Duodenal mucosa (tissue), 2 donors: ENCODE results near the gene NAV3.

ENCODE experiments used
- H3K27ac ChIP-seq: one replicate; pipeline ENCODE4 v1.7.0; 2013; ENCODE audit warnings: low read depth, low read length
- H3K27me3 ChIP-seq, 2 donors: one replicate each; pipeline ENCODE4 v1.7.0; 2013; ENCODE audit warnings: low read length in 2 of 2, control low read depth in 1 of 2; ENCODE audit not compliant: insufficient read depth in 2 of 2, control insufficient read depth in 1 of 2
- H3K36me3 ChIP-seq, 2 donors: one replicate each; pipeline ENCODE4 v1.7.0; 2013; ENCODE audit warnings: low read length in 2 of 2, control low read depth in 1 of 2; ENCODE audit not compliant: insufficient read depth in 2 of 2, control insufficient read depth in 1 of 2
- H3K4me1 ChIP-seq, 2 donors: one replicate each; pipeline ENCODE4 v1.7.0; 2013; ENCODE audit warnings: low read length in 2 of 2, control low read depth in 1 of 2; ENCODE audit not compliant: insufficient read depth in 2 of 2, control insufficient read depth in 1 of 2
- H3K4me3 ChIP-seq, 2 donors: one replicate each; pipeline ENCODE4 v1.7.0; 2013; ENCODE audit warnings: low read length in 2 of 2, low read depth in 1 of 2
- H3K9ac ChIP-seq, 2 donors: one replicate each; pipeline ENCODE4 v1.7.0; 2013; ENCODE audit warnings: low read length in 2 of 2, low read depth in 1 of 2
- H3K9me3 ChIP-seq, 2 donors: one replicate each; pipeline ENCODE4 v1.7.0; 2013; ENCODE audit warnings: low read length in 2 of 2, control low read depth in 1 of 2; ENCODE audit not compliant: control insufficient read depth in 1 of 2

Gene NAV3

GRCh38 chr12:78156751-78157150 is 326.1 kb downstream of the NAV3 start:
- Histone ChIP-seq H3K36me3 (no peaks in the 10 kb centered on the region), H3K27ac (no peak overlapping the region), H3K27me3 (no peaks in the 10 kb centered on the region), H3K4me3 (no peak overlapping the region), H3K9me3 (no peaks in the 10 kb centered on the region), H3K9ac (no peak overlapping the region), H3K4me1 (no peaks in the 10 kb centered on the region)

GRCh38 chr12:78157199-78157598 is 326.5 kb downstream of the NAV3 start:
- no peak overlapping the region for H3K4me3 ChIP-seq
- H3K27me3 ChIP-seq, result no peaks in the 10 kb centered on the region
- H3K36me3 ChIP-seq, result no peaks in the 10 kb centered on the region
- no peaks in the 10 kb centered on the region for H3K4me1 ChIP-seq
- no peak overlapping the region for H3K9ac ChIP-seq
- H3K9me3 ChIP-seq, result no peaks in the 10 kb centered on the region
- no peak overlapping the region for H3K27ac ChIP-seq

GRCh38 chr12:78164154-78164553 is 333.5 kb downstream of the NAV3 start:
- Histone ChIP-seq H3K36me3 (no peaks in the 10 kb centered on the region), H3K9ac (no peak overlapping the region), H3K27me3 (no peaks in the 10 kb centered on the region), H3K9me3 (no peaks in the 10 kb centered on the region), H3K27ac (no peak overlapping the region), H3K4me1 (no peaks in the 10 kb centered on the region), H3K4me3 (no peak overlapping the region)

DNA sequence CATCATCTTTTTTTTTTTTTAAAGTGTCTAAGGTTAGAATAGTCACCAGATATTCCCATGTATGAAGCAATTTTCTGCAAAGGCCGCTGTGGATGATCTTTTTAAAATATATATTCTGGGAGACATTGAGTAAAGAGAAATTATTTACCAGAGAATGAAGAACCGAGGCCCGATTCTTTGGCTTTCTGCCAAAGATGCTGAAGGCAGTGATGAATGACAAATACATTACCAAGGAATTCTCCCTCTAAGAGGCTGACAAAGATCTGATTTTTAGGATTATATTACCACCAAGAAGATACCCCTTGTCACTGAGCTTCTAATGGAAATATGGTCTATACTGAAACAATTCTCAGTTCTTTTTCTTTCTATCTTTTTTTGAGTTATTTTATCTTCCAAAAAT is 336.8 kb downstream of the NAV3 start:
- no peaks in the 10 kb centered on the region for H3K27me3 ChIP-seq
- no peaks in the 10 kb centered on the region for H3K9me3 ChIP-seq
- no peak overlapping the region for H3K27ac ChIP-seq
- H3K36me3 ChIP-seq, result no peaks in the 10 kb centered on the region
- H3K4me3 ChIP-seq, result no peak overlapping the region
- H3K9ac ChIP-seq, result no peak overlapping the region
- no peaks in the 10 kb centered on the region for H3K4me1 ChIP-seq

DNA sequence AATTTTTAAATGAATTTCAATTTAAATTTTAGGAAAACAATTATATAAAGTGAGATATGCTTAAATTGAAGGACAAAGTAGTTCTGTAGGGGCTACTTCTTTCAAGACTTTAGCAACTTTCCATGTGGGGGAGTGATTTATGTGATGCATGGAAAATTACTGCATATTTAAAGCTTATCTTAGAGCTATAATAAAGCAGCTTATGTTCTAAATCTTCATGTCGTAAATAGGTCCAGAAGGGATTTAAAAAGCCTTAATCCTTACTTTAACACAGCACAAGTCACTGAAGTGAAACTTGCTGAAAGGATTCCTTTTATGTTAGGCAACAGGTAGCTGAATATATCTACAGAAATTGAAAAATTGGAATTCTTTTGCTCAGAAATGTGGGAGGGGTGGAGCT is 340.4 kb downstream of the NAV3 start:
- Histone ChIP-seq H3K9ac (no peak overlapping the region), H3K36me3 (no peaks in the 10 kb centered on the region), H3K4me3 (no peak overlapping the region), H3K9me3 (no peaks in the 10 kb centered on the region), H3K27me3 (no peaks in the 10 kb centered on the region), H3K27ac (no peak overlapping the region), H3K4me1 (no peaks in the 10 kb centered on the region)

DNA sequence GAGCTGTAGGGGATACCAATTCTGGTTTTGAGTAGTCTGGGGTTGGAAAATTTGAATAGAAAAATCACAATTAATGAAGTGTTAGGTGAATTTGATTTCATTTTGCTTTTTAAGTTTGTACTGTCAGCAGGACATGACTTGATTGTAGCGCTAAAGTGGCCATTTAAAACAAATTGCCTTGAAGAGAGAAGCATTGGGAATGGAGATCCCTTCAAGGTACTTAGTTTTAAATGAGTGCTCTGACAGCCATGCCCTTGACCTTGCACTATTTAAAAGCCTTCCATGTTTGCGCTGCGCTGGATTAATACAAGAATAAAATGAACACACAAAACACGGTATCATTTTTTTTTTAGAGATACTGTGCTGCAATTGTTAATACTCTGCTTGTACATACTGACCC is 345.9 kb downstream of the NAV3 start:
- Histone ChIP-seq H3K4me3 (no peak overlapping the region), H3K9ac (no peak overlapping the region), H3K27ac (no peak overlapping the region), H3K27me3 (no peaks in the 10 kb centered on the region), H3K9me3 (no peaks in the 10 kb centered on the region), H3K36me3 (no peaks in the 10 kb centered on the region), H3K4me1 (no peaks in the 10 kb centered on the region)

DNA sequence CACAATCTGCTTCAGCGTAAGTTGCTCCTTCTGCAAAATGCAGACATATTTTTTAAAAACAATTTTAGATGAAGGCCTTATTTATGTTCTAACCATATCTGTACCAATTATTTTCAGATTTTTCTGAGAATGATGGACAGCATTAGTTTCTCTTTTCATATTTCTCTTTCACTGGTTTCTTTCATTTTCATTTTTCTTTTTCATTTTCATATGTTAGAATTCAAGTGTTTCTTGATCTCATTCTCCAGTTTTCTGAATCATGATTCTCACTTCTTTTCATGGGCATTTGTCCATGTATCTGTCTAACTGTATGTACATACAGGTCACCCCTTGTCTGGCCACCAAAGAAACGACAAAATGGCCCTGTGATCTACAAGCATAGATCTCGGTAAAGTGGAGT is 346.6 kb downstream of the NAV3 start:
- no peaks in the 10 kb centered on the region for H3K27me3 ChIP-seq
- H3K4me3 ChIP-seq, result no peak overlapping the region
- H3K27ac ChIP-seq, result no peak overlapping the region
- H3K4me1 ChIP-seq, result no peaks in the 10 kb centered on the region
- no peaks in the 10 kb centered on the region for H3K9me3 ChIP-seq
- no peak overlapping the region for H3K9ac ChIP-seq
- H3K36me3 ChIP-seq, result no peaks in the 10 kb centered on the region

- Histone ChIP-seq H3K4me1 (no peaks in the 10 kb centered on the region), H3K9me3 (no peaks in the 10 kb centered on the region), H3K9ac (no peak overlapping the region), H3K36me3 (no peaks in the 10 kb centered on the region), H3K4me3 (no peak overlapping the region), H3K27ac (no peak overlapping the region), H3K27me3 (no peaks in the 10 kb centered on the region)
Observed at GRCh38 chr12:78179346-78179745, 348.7 kb downstream of the NAV3 start.

DNA sequence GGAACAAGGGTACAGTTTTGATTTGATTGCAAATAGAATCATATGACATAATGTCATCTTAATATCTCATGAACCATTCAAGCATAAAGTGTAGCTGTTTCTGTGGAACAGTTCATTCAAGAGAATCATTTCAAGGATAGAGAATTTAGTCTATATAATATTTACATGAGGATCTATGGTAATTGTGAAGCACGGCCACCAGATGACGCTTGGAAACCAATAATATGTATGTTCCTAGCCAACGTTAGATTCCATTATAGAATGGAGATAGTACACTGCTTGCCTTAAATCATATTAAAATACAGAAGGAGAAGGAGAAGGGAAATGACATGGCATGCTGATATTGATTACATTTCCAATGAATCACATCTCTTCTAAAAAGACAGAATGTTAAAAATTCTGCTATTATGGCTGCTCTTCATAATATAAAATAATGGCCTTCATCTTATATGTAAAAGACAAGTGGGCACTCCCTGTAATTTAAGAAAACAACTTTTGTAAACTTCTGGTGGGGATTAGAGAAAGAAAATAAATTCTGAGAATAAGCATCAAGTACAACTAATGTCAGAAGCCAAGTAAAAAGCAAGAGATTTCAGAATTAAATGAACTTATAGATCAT is 351.0 kb downstream of the NAV3 start:
- H3K9me3 ChIP-seq, result no peaks in the 10 kb centered on the region
- no peak overlapping the region for H3K27ac ChIP-seq
- no peak overlapping the region for H3K4me3 ChIP-seq
- H3K27me3 ChIP-seq, result no peaks in the 10 kb centered on the region
- H3K36me3 ChIP-seq, result no peaks in the 10 kb centered on the region
- no peaks in the 10 kb centered on the region for H3K4me1 ChIP-seq
- no peak overlapping the region for H3K9ac ChIP-seq

DNA sequence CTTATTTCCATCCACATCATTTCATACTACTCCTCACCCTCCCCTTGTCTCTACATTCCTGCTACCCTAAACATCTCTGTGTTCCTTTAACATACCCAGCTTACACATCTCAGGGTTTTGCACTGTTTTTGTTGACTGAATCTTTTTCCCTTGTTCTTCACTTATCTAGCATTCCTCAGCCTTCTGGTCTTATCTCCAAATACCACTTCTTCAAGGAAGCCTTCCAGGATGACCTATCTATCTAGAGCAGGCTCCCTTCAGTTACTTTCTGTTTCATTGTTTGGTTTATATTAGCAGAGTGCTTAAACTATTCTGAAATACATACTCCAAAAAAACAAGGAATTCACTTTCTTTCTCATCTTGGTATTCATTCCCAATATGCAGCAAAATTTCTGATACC is 353.1 kb downstream of the NAV3 start:
- H3K4me3 ChIP-seq, result no peak overlapping the region
- H3K9ac ChIP-seq, result no peak overlapping the region
- no peaks in the 10 kb centered on the region for H3K36me3 ChIP-seq
- no peak overlapping the region for H3K27ac ChIP-seq
- H3K27me3 ChIP-seq, result no peaks in the 10 kb centered on the region
- no peaks in the 10 kb centered on the region for H3K9me3 ChIP-seq
- H3K4me1 ChIP-seq, result no peaks in the 10 kb centered on the region

- H3K36me3 ChIP-seq, result no peaks in the 10 kb centered on the region
- H3K27ac ChIP-seq, result no peak overlapping the region
- no peak overlapping the region for H3K4me3 ChIP-seq
Observed at GRCh38 chr12:78185109-78185508, 354.4 kb downstream of the NAV3 start.

More at GRCh38 chr12:78185109-78185508, 354.4 kb downstream of the NAV3 start:
- H3K4me1 ChIP-seq, result no peaks in the 10 kb centered on the region
- H3K9me3 ChIP-seq, result no peaks in the 10 kb centered on the region
- H3K9ac ChIP-seq, result no peak overlapping the region
- H3K27me3 ChIP-seq, result no peaks in the 10 kb centered on the region
